HepG2 (cell line): Measurements from ENCODE around the gene PSMC1. TPM values are rescaled to one million over a fixed set of nuclear protein-coding genes. Genes with fewer than 3 reads are reported as not detected.
A peak's percentile ranks its signal among the peaks of the same experiment; 100 is the strongest.

Experiments
- ATF5 ChIP-seq: sonication (generic); formaldehyde crosslinking; IDR thresholded peaks from 2 replicates; pipeline ENCODE4 v1.4.0; 2020; ENCODE audit warnings: mild to moderate bottlenecking, low read depth, missing genetic modification reagents
- ATF7 ChIP-seq, 2 experiments: fragments of 450-650 bp in 1 of 2; sonication (generic) in 1 of 2; formaldehyde crosslinking in 1 of 2; IDR thresholded peaks; 2 replicates each; pipeline versions ENCODE4 v1.4.0 to v1.6.1; 2016 to 2020; ENCODE audit warnings: antibody characterized with exemption in 1 of 2, mild to moderate bottlenecking in 1 of 2, missing genetic modification reagents in 1 of 2
- CCAR2 ChIP-seq: fragments of 200-400 bp; formaldehyde crosslinking; optimal IDR thresholded peaks from 2 replicates; pipeline ENCODE3; 2018; ENCODE audit warnings: low read depth, mild to moderate bottlenecking, low read length, moderate library complexity
- E2F1 ChIP-seq: sonication (generic); formaldehyde crosslinking; IDR thresholded peaks from 2 replicates; pipeline ENCODE4 v1.5.0; 2020; ENCODE audit warnings: missing genetic modification reagents
- E2F5 ChIP-seq: sonication (generic); formaldehyde crosslinking; conservative IDR thresholded peaks from 2 replicates; pipeline ENCODE4 v1.4.0; 2020; ENCODE audit warnings: missing genetic modification reagents
- ESRRA ChIP-seq: sonication (generic); formaldehyde crosslinking; IDR thresholded peaks from 2 replicates; pipeline ENCODE4 v1.5.1; 2020; ENCODE audit warnings: mild to moderate bottlenecking, low read depth, missing genetic modification reagents
- FLYWCH1 ChIP-seq: sonication (generic); formaldehyde crosslinking; IDR thresholded peaks from 2 replicates; pipeline ENCODE4 v1.8.1; 2023; ENCODE audit warnings: mild to moderate bottlenecking, missing genetic modification reagents
- MZF1 ChIP-seq: sonication (generic); formaldehyde crosslinking; IDR thresholded peaks from 2 replicates; pipeline ENCODE4 v1.8.1; 2023; ENCODE audit warnings: mild to moderate bottlenecking, missing genetic modification reagents, borderline replicate concordance
- PAF1 ChIP-seq: IDR thresholded peaks from 2 replicates; pipeline ENCODE4 v1.6.1; 2016; ENCODE audit warnings: missing genetic modification reagents, missing compliant biosample characterization
- POLR2AphosphoS2 ChIP-seq: IDR thresholded peaks from 2 replicates; pipeline ENCODE4 v1.6.1; 2011; ENCODE audit warnings: low read depth, low read length, improper control_type of control experiment
- SALL2 ChIP-seq: sonication (generic); formaldehyde crosslinking; IDR thresholded peaks from 2 replicates; pipeline ENCODE4 v1.8.1; 2023; ENCODE audit warnings: mild to moderate bottlenecking, missing genetic modification reagents, inconsistent platforms
- SMAD3 ChIP-seq: sonication (generic); formaldehyde crosslinking; IDR thresholded peaks from 2 replicates; pipeline ENCODE4 v1.4.0; 2020; ENCODE audit warnings: missing genetic modification reagents
- SMC3 ChIP-seq: IDR thresholded peaks from 2 replicates; pipeline ENCODE4 v1.6.1; 2011; ENCODE audit warnings: low read length, improper control_type of control experiment
- SP5 ChIP-seq: IDR thresholded peaks from 2 replicates; pipeline ENCODE4 v1.6.1; 2016; ENCODE audit warnings: low read depth, borderline replicate concordance
- STAG1 ChIP-seq: sonication (generic); formaldehyde crosslinking; IDR thresholded peaks from 2 replicates; pipeline ENCODE4 v1.4.0; 2020; ENCODE audit warnings: missing genetic modification reagents
- STAT5B ChIP-seq: sonication (generic); formaldehyde crosslinking; IDR thresholded peaks from 2 replicates; pipeline ENCODE4 v1.4.0; 2020; ENCODE audit warnings: missing genetic modification reagents
- ZNF180 ChIP-seq: sonication (generic); formaldehyde crosslinking; IDR thresholded peaks from 2 replicates; pipeline ENCODE4 v1.4.0; 2020; ENCODE audit warnings: low read depth, missing genetic modification reagents, borderline replicate concordance
- ZNF205 ChIP-seq: IDR thresholded peaks from 2 replicates; pipeline ENCODE4 v1.6.1; 2018; ENCODE audit warnings: missing biosample characterization, missing genetic modification reagents
- ZNF468 ChIP-seq: sonication (generic); formaldehyde crosslinking; IDR thresholded peaks from 2 replicates; pipeline ENCODE4 v1.8.0; 2022; ENCODE audit warnings: mild to moderate bottlenecking, moderate library complexity, missing genetic modification reagents
- ZNF646 ChIP-seq: sonication (generic); formaldehyde crosslinking; IDR thresholded peaks from 2 replicates; pipeline ENCODE4 v1.9.0; 2021; ENCODE audit warnings: mild to moderate bottlenecking, missing genetic modification reagents
- polyA plus RNA-seq, 8 experiments: library from polyadenylated mRNA; depleted of rRNA in 3 of 8; stranded (reverse) in 7 of 8; unstranded in 1 of 8; fragments of >200 nt; fragmentation: Illumina TruSeq in 4 of 8; extraction: Trizol in 4 of 8; gene quantifications; 2 replicates each; pipeline versions ENCODE4 v1.2.1 to v1.2.3, GENCODE V29; 2011 to 2016; ENCODE audit warnings: low read depth in 4 of 8, missing spikeins in 1 of 8, mixed read lengths in 1 of 8; ENCODE audit not compliant: insufficient read depth in 1 of 8
- total RNA-seq, 5 experiments: library from RNA; depleted of rRNA; stranded (reverse); fragments of >200 nt; fragmentation: Illumina TruSeq; extraction: Trizol; gene quantifications; 2 replicates each; pipeline ENCODE4 v1.2.3, GENCODE V29; 2016; ENCODE audit warnings: low read depth in 1 of 5

PSMC1 gene
- total and polyA plus RNA-seq, 2 of the 13 experiments (the other 11 are each of a cell fraction or from before 2014, with no cell fraction given), result 48.6 to 167 TPM

GRCh38 chr14:90256354-90257131 is at the start of gene PSMC1 (continued):
- no peak for TF ChIP-seq ZNF468 (CRISPR knock-in tag)
- TF ChIP-seq SMC3, result no peak
- TF ChIP-seq ZNF180, result no peak
- TF ChIP-seq ESRRA (CRISPR knock-in tag), result no peak
- TF ChIP-seq STAG1 (CRISPR knock-in tag), result no peak
- no peak for TF ChIP-seq ATF5
- no peak for TF ChIP-seq POLR2AphosphoS2
- no peak for TF ChIP-seq STAT5B
- TF ChIP-seq CCAR2, result no peak
- TF ChIP-seq FLYWCH1 (CRISPR knock-in tag), result no peak
- no peak for TF ChIP-seq ZNF646 (CRISPR knock-in tag)
- peak; percentile 54; the same call in 1 of the 2 replicates for TF ChIP-seq ZNF205 (CRISPR knock-in tag)
- TF ChIP-seq ATF7 (IDR thresholded peaks at IDR 0.05), result no peak
- no peak for TF ChIP-seq ATF7 (CRISPR knock-in tag; IDR thresholded peaks at IDR 0.05)
- no peak for TF ChIP-seq MZF1 (CRISPR knock-in tag)
- TF ChIP-seq E2F1 (CRISPR knock-in tag), result no peak
- no peak for TF ChIP-seq SALL2 (CRISPR knock-in tag)
- TF ChIP-seq SMAD3 (CRISPR knock-in tag), result peak; percentile 82; the same call in 1 of the 2 replicates
- no peak for TF ChIP-seq SP5 (CRISPR knock-in tag)
- no peak for TF ChIP-seq PAF1 (CRISPR knock-in tag)
- peak; percentile 52; the same call in 1 of the 2 replicates for TF ChIP-seq E2F5 (CRISPR knock-in tag)
